ENCODE data around the gene SEC61A2. TPM values are rescaled to one million over a fixed set of nuclear protein-coding genes. Genes with fewer than 3 reads are reported as not detected.

Gene SEC61A2
- total RNA-seq = 10 to 100 TPM; 16.6 to 22.2 (median 17.4) TPM
- 11.0 TPM for total RNA-seq (2013)

GRCh38 chr10:12129222-12130111 lies at the start of gene SEC61A2:
SEC61A2 (plus strand) TSS chr10:12129677; CDS start chr10:12129788, 111 bp downstream.
- H3K36me3 Mint-ChIP-seq = no peaks in the 10 kb centered on the region
- Histone ChIP-seq H3K4me1 (ENCODE audit: control insufficient read depth, insufficient read depth, low read length) (peaks cover 17% of the 10 kb centered on the region), H3K9me3 (ENCODE audit: control insufficient read depth, insufficient read depth, low read length) (no peaks in the 10 kb centered on the region), H3K4me3 (ENCODE audit: low read length) (peak within 1 kb of the TSS; percentile 81), H3K36me3 (ENCODE audit: control insufficient read depth, insufficient read depth, low read length) (no peaks in the 10 kb centered on the region), H3K27me3 (ENCODE audit: control insufficient read depth, insufficient read depth, low read length) (no peaks in the 10 kb centered on the region), H3K27ac (ENCODE audit: low read length) (peak within 1 kb of the TSS; percentile 86)
- H3K27me3 Mint-ChIP-seq (ENCODE audit: low read depth in 2 of 2) = no peaks in the 10 kb centered on the region
- DNase-seq (peak; percentile 98 to 99), ATAC-seq (peak; percentile 93 to 98 (median 95))
- H3K4me1 Mint-ChIP-seq = peaks cover 13 to 14% of the 10 kb centered on the region in 2 donors
- no peak for TF ChIP-seq CTCF (IDR thresholded peaks at IDR 0.05)
- WGBS (ENCODE audit: insufficient coverage) = under 1% methylated on average over 108 of the region's 108 CpGs
- H3K27ac Mint-ChIP-seq = peak within 1 kb of the TSS; percentile 69 to 74
- peak within 1 kb of the TSS; percentile 92 for H3K4me3 Mint-ChIP-seq
- intact Hi-C loops (cut with micrococcal nuclease) = loop anchor here (1.0 to 5.0 kb wide), 3 partner anchors 61 to 528 kb away; partner anchors contain the start of genes CDC123, DHTKD1 and NUDT5
- H3K9me3 Mint-ChIP-seq = no peaks in the 10 kb centered on the region

GRCh38 chr10:12081470-12081869 lies 48.0 kb upstream of the SEC61A2 start:
- H3K9me3 ChIP-seq (ENCODE audit: control insufficient read depth, insufficient read depth, low read length) = no peaks in the 10 kb centered on the region
- DNase-seq (no peak), ATAC-seq (no peak)
- no peaks in the 10 kb centered on the region for H3K27me3 Mint-ChIP-seq (ENCODE audit: low read depth in 2 of 2)
- no peaks in the 10 kb centered on the region for H3K4me1 ChIP-seq (ENCODE audit: control insufficient read depth, insufficient read depth, low read length)
- H3K27me3 ChIP-seq (ENCODE audit: control insufficient read depth, insufficient read depth, low read length) = no peaks in the 10 kb centered on the region
- no peak overlapping the region for H3K4me3 Mint-ChIP-seq
- 97% methylated on average over 8 of the region's 8 CpGs for WGBS (ENCODE audit: insufficient coverage)
- H3K36me3 Mint-ChIP-seq = no peaks in the 10 kb centered on the region
- H3K27ac Mint-ChIP-seq = no peak overlapping the region
- H3K9me3 Mint-ChIP-seq = no peaks in the 10 kb centered on the region
- H3K36me3 ChIP-seq (ENCODE audit: control insufficient read depth, insufficient read depth, low read length) = peaks cover 14% of the 10 kb centered on the region
- H3K4me1 Mint-ChIP-seq = peaks cover 0 to 4% of the 10 kb centered on the region in 2 donors
- TF ChIP-seq CTCF (IDR thresholded peaks at IDR 0.05) = no peak
- no peak overlapping the region for H3K27ac ChIP-seq (ENCODE audit: low read length)
- H3K4me3 ChIP-seq (ENCODE audit: low read length) = no peak overlapping the region
- intact Hi-C loops (cut with micrococcal nuclease) = no loop called here

GRCh38 chr10:12081879-12082557 lies 47.5 kb upstream of the SEC61A2 start:
- 85% methylated on average over 6 of the region's 6 CpGs for WGBS (ENCODE audit: insufficient coverage)
- peaks cover 19% of the 10 kb centered on the region for H3K36me3 ChIP-seq (ENCODE audit: control insufficient read depth, insufficient read depth, low read length)
- no peaks in the 10 kb centered on the region for H3K27me3 ChIP-seq (ENCODE audit: control insufficient read depth, insufficient read depth, low read length)

More at GRCh38 chr10:12081879-12082557, 47.5 kb upstream of the SEC61A2 start:
- no peak overlapping the region for H3K4me3 Mint-ChIP-seq
- TF ChIP-seq CTCF (IDR thresholded peaks at IDR 0.05) = no peak
- no peaks in the 10 kb centered on the region for H3K9me3 Mint-ChIP-seq
- no peaks in the 10 kb centered on the region for H3K27me3 Mint-ChIP-seq (ENCODE audit: low read depth in 2 of 2)
- H3K4me3 ChIP-seq (ENCODE audit: low read length) = no peak overlapping the region
- DNase-seq = no peak
- intact Hi-C loops (cut with micrococcal nuclease) = no loop called here
- H3K4me1 Mint-ChIP-seq = peaks cover 0 to 4% of the 10 kb centered on the region in 2 donors
- no peaks in the 10 kb centered on the region for H3K4me1 ChIP-seq (ENCODE audit: control insufficient read depth, insufficient read depth, low read length)
- H3K27ac ChIP-seq (ENCODE audit: low read length) = no peak overlapping the region
- no peaks in the 10 kb centered on the region for H3K9me3 ChIP-seq (ENCODE audit: control insufficient read depth, insufficient read depth, low read length)
- no peaks in the 10 kb centered on the region for H3K36me3 Mint-ChIP-seq
- H3K27ac Mint-ChIP-seq = no peak overlapping the region
- ATAC-seq = no peak

Data from natural killer cell (primary cell).